Esophagus muscularis mucosa (tissue), 2 donors: ENCODE measurements around the gene FOXN1.

Source experiments
- POLR2A ChIP-seq: fragments of 450-650 bp; IDR thresholded peaks from one replicate; pipeline ENCODE4 v1.6.1; 2017; ENCODE audit warnings: antibody characterized with exemption, moderate library complexity, mild to moderate bottlenecking, low read depth
- POLR2AphosphoS5 ChIP-seq, 2 donors: sonication (generic); formaldehyde crosslinking; IDR thresholded peaks; one replicate each; pipeline ENCODE4 v1.6.1; 2017; ENCODE audit warnings: antibody characterized with exemption in 2 of 2

DNA sequence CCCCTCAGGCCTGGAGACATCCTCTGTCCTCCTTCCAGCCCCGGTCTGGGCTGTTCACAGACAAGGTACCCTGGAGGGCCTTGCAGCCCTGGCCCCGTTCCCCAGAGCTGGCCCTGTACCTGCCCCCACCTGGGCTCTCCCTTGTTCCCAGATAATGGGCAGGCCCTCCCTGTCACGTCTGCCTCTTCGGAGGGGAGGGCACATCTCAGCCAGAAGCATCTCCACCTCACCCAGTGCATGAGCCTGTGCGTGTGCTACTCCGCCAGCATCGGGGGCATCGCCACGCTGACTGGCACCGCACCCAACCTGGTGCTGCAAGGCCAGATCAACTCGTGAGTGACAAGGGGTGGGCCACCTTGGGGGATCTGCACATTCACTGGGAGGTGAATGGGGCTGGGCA lies 14.9 kb upstream of the FOXN1 start:
- TF ChIP-seq POLR2A, result no peak
- no peak for TF ChIP-seq POLR2AphosphoS5 (IDR thresholded peaks at IDR 0.05)
